ENCODE results near the gene DOLK. TPM values are rescaled to one million over a fixed set of nuclear protein-coding genes. Genes with fewer than 3 reads are reported as not detected.

DOLK gene
- total RNA-seq, 1 donor from 2014 or later: 15.5 TPM

GRCh38 chr9:128909859-128910258 lies 37.5 kb downstream of the DOLK start:
- peaks cover 44% of the 10 kb centered on the region for H3K4me1 ChIP-seq
- intact Hi-C loops (cut with DNase I): no loop called here

GRCh38 chr9:128908372-128908771 lies 39.0 kb downstream of the DOLK start:
- Histone ChIP-seq H3K4me3 (no peak overlapping the region), H3K4me1 (peaks cover 29% of the 10 kb centered on the region), H3K27ac (no peak overlapping the region), H3K9me3 (no peaks in the 10 kb centered on the region), H3K36me3 (peaks cover 33% of the 10 kb centered on the region), H3K27me3 (no peaks in the 10 kb centered on the region)
- intact Hi-C loops (cut with DNase I): no loop called here
- no peak for TF ChIP-seq CTCF (IDR thresholded peaks at IDR 0.05)
- no peak for ATAC-seq
- DNase-seq: no peak

More at GRCh38 chr9:128909859-128910258, 37.5 kb downstream of the DOLK start:
- Histone ChIP-seq H3K36me3 (peaks cover 37% of the 10 kb centered on the region), H3K9me3 (no peaks in the 10 kb centered on the region), H3K27me3 (no peaks in the 10 kb centered on the region), H3K27ac (peak overlapping the region; percentile 42), H3K4me3 (no peak overlapping the region)
- no peak for TF ChIP-seq CTCF (IDR thresholded peaks at IDR 0.05)
- ATAC-seq: no peak
- no peak for DNase-seq

- intact Hi-C loops (cut with DNase I): no loop called here
- peaks cover 20% of the 10 kb centered on the region for H3K4me1 ChIP-seq
- no peaks in the 10 kb centered on the region for H3K27me3 ChIP-seq
- no peak overlapping the region for H3K27ac ChIP-seq
- TF ChIP-seq CTCF (IDR thresholded peaks at IDR 0.05): no peak
- H3K4me3 ChIP-seq: no peak overlapping the region
- H3K9me3 ChIP-seq: no peaks in the 10 kb centered on the region
- peaks cover 33% of the 10 kb centered on the region for H3K36me3 ChIP-seq
- no peak for ATAC-seq
- no peak for DNase-seq
These were observed 40.7 kb downstream of the DOLK start for GRCh38 chr9:128906741-128907140.

GRCh38 chr9:128905964-128906363 lies 41.4 kb downstream of the DOLK start:
- no peak for TF ChIP-seq CTCF (IDR thresholded peaks at IDR 0.05)
- H3K4me3 ChIP-seq: no peak overlapping the region
- H3K36me3 ChIP-seq: peaks cover 33% of the 10 kb centered on the region
- H3K27me3 ChIP-seq: no peaks in the 10 kb centered on the region
- no peak for ATAC-seq
- no peak for DNase-seq
- intact Hi-C loops (cut with DNase I): no loop called here
- peaks cover 20% of the 10 kb centered on the region for H3K4me1 ChIP-seq
- H3K9me3 ChIP-seq: no peaks in the 10 kb centered on the region
- no peak overlapping the region for H3K27ac ChIP-seq

GRCh38 chr9:128903871-128904620 lies 43.4 kb downstream of the DOLK start:
- no peak overlapping the region for H3K27ac ChIP-seq
- no peak for ATAC-seq

More at GRCh38 chr9:128903871-128904620, 43.4 kb downstream of the DOLK start:
- Histone ChIP-seq H3K36me3 (peaks cover 22% of the 10 kb centered on the region), H3K27me3 (no peaks in the 10 kb centered on the region), H3K4me1 (peaks cover 27% of the 10 kb centered on the region), H3K4me3 (no peak overlapping the region), H3K9me3 (no peaks in the 10 kb centered on the region)
- intact Hi-C loops (cut with DNase I): no loop called here
- TF ChIP-seq CTCF (IDR thresholded peaks at IDR 0.05): no peak
- no peak for DNase-seq
